GM19193 (cell line): ENCODE results near the gene SCIN.

Source experiments
- POLR2A ChIP-seq: IDR thresholded peaks from 4 replicates; pipeline ENCODE4 v1.6.1; 2011; ENCODE audit not compliant: insufficient read depth, insufficient read length; ENCODE audit errors: extremely low read depth

SCIN gene

GRCh38 chr7:12708314-12708713, 137.8 kb downstream of the SCIN start:
- no peak for TF ChIP-seq POLR2A
